ENCODE results near the gene TPTE.
"Not testable (repeated sequence)": the region's sequence is repeated elsewhere in the genome, so short reads cannot be mapped to it uniquely, and the experiment has no call there.

TPTE gene

DNA sequence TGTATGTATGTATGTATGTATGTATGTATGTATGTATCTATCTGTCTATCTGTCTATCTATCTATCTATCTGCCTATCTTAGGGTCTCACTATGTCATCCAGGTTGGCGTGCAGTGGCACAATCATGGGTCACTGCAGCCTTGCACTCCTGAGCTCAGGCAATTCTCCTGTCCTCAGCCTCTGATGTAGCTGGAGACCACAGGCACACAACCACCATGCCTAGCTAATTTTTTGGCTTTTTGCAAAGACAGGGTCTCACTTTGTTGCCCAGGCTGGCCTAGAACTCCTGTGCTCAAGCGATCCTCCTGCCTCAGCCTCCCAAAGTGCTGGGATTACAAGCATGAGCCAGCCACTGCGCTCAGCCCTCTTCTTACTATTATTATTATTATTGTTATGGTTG lies 4.5 kb upstream of the TPTE start:
- H3K4me1 ChIP-seq (ENCODE audit: control extremely low read depth in 1 of 4, control insufficient read depth in 4 of 4, insufficient read depth in 4 of 4, low read length in 3 of 4); POLR2A ChIA-PET; H3K4me3 ChIP-seq (ENCODE audit: control insufficient read depth in 1 of 7, extremely low read depth in 1 of 7, insufficient read depth in 4 of 7, low read depth in 2 of 7, low read length in 6 of 7); CTCF ChIA-PET; H3K36me3 ChIP-seq (ENCODE audit: control insufficient read depth in 4 of 4, insufficient read depth in 4 of 4, low read length in 3 of 4); DNase-seq; H3K27ac ChIP-seq (ENCODE audit: insufficient read depth in 1 of 2, low read depth in 1 of 2, low read length in 2 of 2, poor library complexity in 1 of 2, severe bottlenecking in 2 of 2); H3K27me3 ChIP-seq (replicated peaks in 2 of 5; ENCODE audit: control insufficient read depth in 4 of 5, insufficient read depth in 5 of 5, low read length in 4 of 5): not testable (repeated sequence)
- H3K9me3 ChIP-seq (ENCODE audit: control extremely low read depth in 1 of 5, control insufficient read depth in 4 of 5, insufficient read depth in 2 of 5, low read depth in 1 of 5, low read length in 4 of 5): peaks cover 0 to 24% (median 9%) of the 10 kb centered on the region in 5 experiments
- whole genome bisulfite sequencing (ENCODE audit: insufficient coverage): 91% methylated on average over 1 of the region's 3 CpGs

- H3K4me3 ChIP-seq (ENCODE audit: control insufficient read depth in 1 of 7, extremely low read depth in 1 of 7, insufficient read depth in 4 of 7, low read depth in 2 of 7, low read length in 6 of 7); POLR2A ChIA-PET; H3K36me3 ChIP-seq (ENCODE audit: control insufficient read depth in 4 of 4, insufficient read depth in 4 of 4, low read length in 3 of 4); CTCF ChIA-PET; H3K4me1 ChIP-seq (ENCODE audit: control extremely low read depth in 1 of 4, control insufficient read depth in 4 of 4, insufficient read depth in 4 of 4, low read length in 3 of 4); H3K27me3 ChIP-seq (replicated peaks in 2 of 5; ENCODE audit: control insufficient read depth in 4 of 5, insufficient read depth in 5 of 5, low read length in 4 of 5); DNase-seq; H3K27ac ChIP-seq (ENCODE audit: insufficient read depth in 1 of 2, low read depth in 1 of 2, low read length in 2 of 2, poor library complexity in 1 of 2, severe bottlenecking in 2 of 2): not testable (repeated sequence)
- H3K9me3 ChIP-seq (ENCODE audit: control extremely low read depth in 1 of 5, control insufficient read depth in 4 of 5, insufficient read depth in 2 of 5, low read depth in 1 of 5, low read length in 4 of 5): peaks cover 0 to 25% (median 9%) of the 10 kb centered on the region in 5 experiments
- 87% methylated on average over 10 of the region's 10 CpGs for WGBS (ENCODE audit: insufficient coverage)
Measured at GRCh38 chr21:10517904-10518303, 3.5 kb upstream of the TPTE start.

- peaks cover 0 to 29% (median 9%) of the 10 kb centered on the region in 5 experiments for H3K9me3 ChIP-seq (ENCODE audit: control extremely low read depth in 1 of 5, control insufficient read depth in 4 of 5, insufficient read depth in 2 of 5, low read depth in 1 of 5, low read length in 4 of 5)
- H3K27me3 ChIP-seq (replicated peaks in 2 of 5; ENCODE audit: control insufficient read depth in 4 of 5, insufficient read depth in 5 of 5, low read length in 4 of 5); H3K36me3 ChIP-seq (ENCODE audit: control insufficient read depth in 4 of 4, insufficient read depth in 4 of 4, low read length in 3 of 4); H3K27ac ChIP-seq (ENCODE audit: insufficient read depth in 1 of 2, low read depth in 1 of 2, low read length in 2 of 2, poor library complexity in 1 of 2, severe bottlenecking in 2 of 2); DNase-seq; POLR2A ChIA-PET; H3K4me3 ChIP-seq (ENCODE audit: control insufficient read depth in 1 of 7, extremely low read depth in 1 of 7, insufficient read depth in 4 of 7, low read depth in 2 of 7, low read length in 6 of 7); H3K4me1 ChIP-seq (ENCODE audit: control extremely low read depth in 1 of 4, control insufficient read depth in 4 of 4, insufficient read depth in 4 of 4, low read length in 3 of 4); CTCF ChIA-PET: not testable (repeated sequence)
- WGBS (ENCODE audit: insufficient coverage): 64% methylated on average over 53 of the region's 75 CpGs
Measured at GRCh38 chr21:10521835-10522500, 585 bp downstream of the TPTE start.

GRCh38 chr21:10539956-10540355 lies 18.6 kb downstream of the TPTE start:
- POLR2A ChIA-PET: no interaction called here
- H3K4me3 ChIP-seq (ENCODE audit: control insufficient read depth in 1 of 7, extremely low read depth in 1 of 7, insufficient read depth in 4 of 7, low read depth in 2 of 7, low read length in 6 of 7): no peak overlapping the region
- H3K27me3 ChIP-seq (replicated peaks in 2 of 5; ENCODE audit: control insufficient read depth in 4 of 5, insufficient read depth in 5 of 5, low read length in 4 of 5): no peaks in the 10 kb centered on the region
- no peak for DNase-seq
- no peaks in the 10 kb centered on the region for H3K4me1 ChIP-seq (ENCODE audit: control extremely low read depth in 1 of 4, control insufficient read depth in 4 of 4, insufficient read depth in 4 of 4, low read length in 3 of 4)
- WGBS (ENCODE audit: insufficient coverage): 80% methylated on average over 1 of the region's 3 CpGs
- H3K27ac ChIP-seq (ENCODE audit: insufficient read depth in 1 of 2, low read depth in 1 of 2, low read length in 2 of 2, poor library complexity in 1 of 2, severe bottlenecking in 2 of 2): no peak overlapping the region
- peaks cover 0 to 30% (median 0%) of the 10 kb centered on the region in 5 experiments for H3K9me3 ChIP-seq (ENCODE audit: control extremely low read depth in 1 of 5, control insufficient read depth in 4 of 5, insufficient read depth in 2 of 5, low read depth in 1 of 5, low read length in 4 of 5)
- CTCF ChIA-PET: no interaction called here
- H3K36me3 ChIP-seq (ENCODE audit: control insufficient read depth in 4 of 4, insufficient read depth in 4 of 4, low read length in 3 of 4): no peaks in the 10 kb centered on the region

DNA sequence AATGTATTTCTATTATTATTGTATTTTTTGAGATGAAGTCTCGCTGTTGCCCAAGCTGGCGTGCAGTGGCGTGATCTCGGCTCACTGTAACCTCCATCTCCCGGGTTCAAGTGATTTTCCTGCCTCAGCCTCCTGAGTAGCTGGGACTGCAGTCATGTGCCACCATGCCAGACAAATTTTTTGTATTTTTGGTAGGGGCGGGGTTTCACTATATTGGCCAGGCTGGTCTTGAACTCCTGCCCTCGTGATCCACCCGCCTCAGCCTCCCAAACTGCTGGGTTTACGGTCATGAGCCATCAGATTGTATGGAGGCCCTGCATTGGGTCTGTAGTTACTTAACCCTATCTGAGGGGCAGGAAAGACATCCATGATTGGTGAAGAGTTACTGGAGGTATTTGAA lies 23.0 kb downstream of the TPTE start:
- H3K4me1 ChIP-seq (ENCODE audit: control extremely low read depth in 1 of 4, control insufficient read depth in 4 of 4, insufficient read depth in 4 of 4, low read length in 3 of 4); H3K4me3 ChIP-seq (ENCODE audit: control insufficient read depth in 1 of 7, extremely low read depth in 1 of 7, insufficient read depth in 4 of 7, low read depth in 2 of 7, low read length in 6 of 7); H3K27ac ChIP-seq (ENCODE audit: insufficient read depth in 1 of 2, low read depth in 1 of 2, low read length in 2 of 2, poor library complexity in 1 of 2, severe bottlenecking in 2 of 2); DNase-seq; CTCF ChIA-PET; H3K36me3 ChIP-seq (ENCODE audit: control insufficient read depth in 4 of 4, insufficient read depth in 4 of 4, low read length in 3 of 4); H3K27me3 ChIP-seq (replicated peaks in 2 of 5; ENCODE audit: control insufficient read depth in 4 of 5, insufficient read depth in 5 of 5, low read length in 4 of 5); POLR2A ChIA-PET: not testable (repeated sequence)
- WGBS (ENCODE audit: insufficient coverage): 89% methylated on average over 9 of the region's 9 CpGs
- peaks cover 0 to 42% (median 3%) of the 10 kb centered on the region in 5 experiments for H3K9me3 ChIP-seq (ENCODE audit: control extremely low read depth in 1 of 5, control insufficient read depth in 4 of 5, insufficient read depth in 2 of 5, low read depth in 1 of 5, low read length in 4 of 5)

GRCh38 chr21:10547868-10548267 lies 26.5 kb downstream of the TPTE start:
- H3K4me3 ChIP-seq (ENCODE audit: control insufficient read depth in 1 of 7, extremely low read depth in 1 of 7, insufficient read depth in 4 of 7, low read depth in 2 of 7, low read length in 6 of 7); H3K4me1 ChIP-seq (ENCODE audit: control extremely low read depth in 1 of 4, control insufficient read depth in 4 of 4, insufficient read depth in 4 of 4, low read length in 3 of 4); H3K36me3 ChIP-seq (ENCODE audit: control insufficient read depth in 4 of 4, insufficient read depth in 4 of 4, low read length in 3 of 4); H3K27ac ChIP-seq (ENCODE audit: insufficient read depth in 1 of 2, low read depth in 1 of 2, low read length in 2 of 2, poor library complexity in 1 of 2, severe bottlenecking in 2 of 2); POLR2A ChIA-PET; CTCF ChIA-PET; H3K27me3 ChIP-seq (replicated peaks in 2 of 5; ENCODE audit: control insufficient read depth in 4 of 5, insufficient read depth in 5 of 5, low read length in 4 of 5); DNase-seq: not testable (repeated sequence)
- peaks cover 0 to 24% (median 3%) of the 10 kb centered on the region in 5 experiments for H3K9me3 ChIP-seq (ENCODE audit: control extremely low read depth in 1 of 5, control insufficient read depth in 4 of 5, insufficient read depth in 2 of 5, low read depth in 1 of 5, low read length in 4 of 5)
- 57% methylated on average over 4 of the region's 4 CpGs for WGBS (ENCODE audit: insufficient coverage)

GRCh38 chr21:10548331-10548954 lies 27.1 kb downstream of the TPTE start:
- H3K27me3 ChIP-seq (replicated peaks in 2 of 5; ENCODE audit: control insufficient read depth in 4 of 5, insufficient read depth in 5 of 5, low read length in 4 of 5); CTCF ChIA-PET; H3K27ac ChIP-seq (ENCODE audit: insufficient read depth in 1 of 2, low read depth in 1 of 2, low read length in 2 of 2, poor library complexity in 1 of 2, severe bottlenecking in 2 of 2); H3K4me1 ChIP-seq (ENCODE audit: control extremely low read depth in 1 of 4, control insufficient read depth in 4 of 4, insufficient read depth in 4 of 4, low read length in 3 of 4); H3K36me3 ChIP-seq (ENCODE audit: control insufficient read depth in 4 of 4, insufficient read depth in 4 of 4, low read length in 3 of 4); H3K4me3 ChIP-seq (ENCODE audit: control insufficient read depth in 1 of 7, extremely low read depth in 1 of 7, insufficient read depth in 4 of 7, low read depth in 2 of 7, low read length in 6 of 7); DNase-seq; POLR2A ChIA-PET: not testable (repeated sequence)
- peaks cover 0 to 24% (median 3%) of the 10 kb centered on the region in 5 experiments for H3K9me3 ChIP-seq (ENCODE audit: control extremely low read depth in 1 of 5, control insufficient read depth in 4 of 5, insufficient read depth in 2 of 5, low read depth in 1 of 5, low read length in 4 of 5)
- 81% methylated on average over 2 of the region's 2 CpGs for WGBS (ENCODE audit: insufficient coverage)

All from common myeloid progenitor, CD34-positive (primary cell).